ENCODE measurements around the gene SLC66A2. TPM values are rescaled to one million over a fixed set of nuclear protein-coding genes. Genes with fewer than 3 reads are reported as not detected.
A peak's percentile ranks its signal among the peaks of the same experiment; 100 is the strongest.

Gene SLC66A2
- total RNA-seq, 1 experiment from 2014 or later, result 53.1 TPM

- DNase-seq, result peak; percentile 57
- no peak overlapping the region for H3K4me3 ChIP-seq
- H3K36me3 ChIP-seq, result peaks cover 38% of the 10 kb centered on the region
- H3K9me3 ChIP-seq, result no peaks in the 10 kb centered on the region
- no peaks in the 10 kb centered on the region for H3K27me3 ChIP-seq
These were observed 7.2 kb downstream of the SLC66A2 start for GRCh38 chr18:79944126-79944731.

GRCh38 chr18:79943608-79944125 is 7.8 kb downstream of the SLC66A2 start:
- DNase-seq, result no peak
- peaks cover 37% of the 10 kb centered on the region for H3K36me3 ChIP-seq
- no peaks in the 10 kb centered on the region for H3K27me3 ChIP-seq

GRCh38 chr18:79942786-79943607 is 8.5 kb downstream of the SLC66A2 start:
- DNase-seq, result no peak
- H3K36me3 ChIP-seq, result peaks cover 34% of the 10 kb centered on the region
- no peaks in the 10 kb centered on the region for H3K9me3 ChIP-seq
- H3K4me3 ChIP-seq, result no peak overlapping the region
- no peaks in the 10 kb centered on the region for H3K27me3 ChIP-seq

More at GRCh38 chr18:79943608-79944125, 7.8 kb downstream of the SLC66A2 start:
- no peak overlapping the region for H3K4me3 ChIP-seq
- H3K9me3 ChIP-seq, result no peaks in the 10 kb centered on the region

GRCh38 chr18:79942211-79942610 is 9.2 kb downstream of the SLC66A2 start:
- Histone ChIP-seq H3K4me3 (no peak overlapping the region), H3K36me3 (peaks cover 34% of the 10 kb centered on the region), H3K27me3 (no peaks in the 10 kb centered on the region), H3K9me3 (no peaks in the 10 kb centered on the region)
- DNase-seq, result no peak

GRCh38 chr18:79941473-79942119 is 9.9 kb downstream of the SLC66A2 start:
- peaks cover 33% of the 10 kb centered on the region for H3K36me3 ChIP-seq
- H3K27me3 ChIP-seq, result no peaks in the 10 kb centered on the region
- DNase-seq, result no peak
- H3K4me3 ChIP-seq, result no peak overlapping the region
- H3K9me3 ChIP-seq, result no peaks in the 10 kb centered on the region

- Histone ChIP-seq H3K4me3 (no peak overlapping the region), H3K27me3 (no peaks in the 10 kb centered on the region), H3K9me3 (no peaks in the 10 kb centered on the region), H3K36me3 (peaks cover 36% of the 10 kb centered on the region)
- no peak for DNase-seq
These were observed 10.5 kb downstream of the SLC66A2 start for GRCh38 chr18:79940814-79941472.

GRCh38 chr18:79940126-79940813 is 11.2 kb downstream of the SLC66A2 start:
- no peaks in the 10 kb centered on the region for H3K27me3 ChIP-seq
- H3K36me3 ChIP-seq, result peaks cover 40% of the 10 kb centered on the region
- no peaks in the 10 kb centered on the region for H3K9me3 ChIP-seq
- H3K4me3 ChIP-seq, result no peak overlapping the region
- no peak for DNase-seq

- no peaks in the 10 kb centered on the region for H3K9me3 ChIP-seq
- H3K27me3 ChIP-seq, result no peaks in the 10 kb centered on the region
- H3K36me3 ChIP-seq, result peaks cover 43% of the 10 kb centered on the region
- no peak for DNase-seq
- no peak overlapping the region for H3K4me3 ChIP-seq
These were observed 12.4 kb downstream of the SLC66A2 start for GRCh38 chr18:79939096-79939495.

GRCh38 chr18:79938196-79938595 is 13.3 kb downstream of the SLC66A2 start:
- no peaks in the 10 kb centered on the region for H3K27me3 ChIP-seq
- DNase-seq, result no peak
- peaks cover 47% of the 10 kb centered on the region for H3K36me3 ChIP-seq
- peaks cover 6% of the 10 kb centered on the region for H3K9me3 ChIP-seq
- no peak overlapping the region for H3K4me3 ChIP-seq

- peaks cover 48% of the 10 kb centered on the region for H3K36me3 ChIP-seq
- no peak overlapping the region for H3K4me3 ChIP-seq
- H3K9me3 ChIP-seq, result peaks cover 14% of the 10 kb centered on the region
- H3K27me3 ChIP-seq, result no peaks in the 10 kb centered on the region
- no peak for DNase-seq
These were observed 14.2 kb downstream of the SLC66A2 start for GRCh38 chr18:79937103-79937860.

GRCh38 chr18:79936641-79937040 is 14.8 kb downstream of the SLC66A2 start:
- Histone ChIP-seq H3K27me3 (no peaks in the 10 kb centered on the region), H3K4me3 (no peak overlapping the region), H3K9me3 (peaks cover 17% of the 10 kb centered on the region), H3K36me3 (peaks cover 42% of the 10 kb centered on the region)
- no peak for DNase-seq

GRCh38 chr18:79935925-79936324 is 15.5 kb downstream of the SLC66A2 start:
- no peak for DNase-seq
- Histone ChIP-seq H3K9me3 (peaks cover 21% of the 10 kb centered on the region), H3K27me3 (no peaks in the 10 kb centered on the region), H3K4me3 (no peak overlapping the region), H3K36me3 (peaks cover 42% of the 10 kb centered on the region)

- DNase-seq, result no peak
- no peak overlapping the region for H3K4me3 ChIP-seq
- H3K36me3 ChIP-seq, result peaks cover 44% of the 10 kb centered on the region
- no peaks in the 10 kb centered on the region for H3K27me3 ChIP-seq
- H3K9me3 ChIP-seq, result peaks cover 25% of the 10 kb centered on the region
These were observed 16.0 kb downstream of the SLC66A2 start for GRCh38 chr18:79935499-79935898.

GRCh38 chr18:79935098-79935480 is 16.4 kb downstream of the SLC66A2 start:
- peaks cover 29% of the 10 kb centered on the region for H3K9me3 ChIP-seq
- DNase-seq, result no peak

GRCh38 chr18:79934311-79935097 is 16.9 kb downstream of the SLC66A2 start:
- H3K27me3 ChIP-seq, result no peaks in the 10 kb centered on the region
- peaks cover 49% of the 10 kb centered on the region for H3K36me3 ChIP-seq
- no peak overlapping the region for H3K4me3 ChIP-seq
- no peak for DNase-seq
- peaks cover 35% of the 10 kb centered on the region for H3K9me3 ChIP-seq

More at GRCh38 chr18:79935098-79935480, 16.4 kb downstream of the SLC66A2 start:
- no peaks in the 10 kb centered on the region for H3K27me3 ChIP-seq
- H3K36me3 ChIP-seq, result peaks cover 48% of the 10 kb centered on the region
- H3K4me3 ChIP-seq, result no peak overlapping the region

Data from MG63 (cell line).